ENCODE data around the gene ANKRD37.
"Not testable (repeated sequence)": the region's sequence is repeated elsewhere in the genome, so short reads cannot be mapped to it uniquely, and the experiment has no call there.

Gene ANKRD37

GRCh38 chr4:185358514-185358913, 38.1 kb upstream of the ANKRD37 start:
- no peaks in the 10 kb centered on the region for H3K4me1 ChIP-seq (ENCODE audit: insufficient read depth, insufficient read length)

GRCh38 chr4:185358959-185359358, 37.7 kb upstream of the ANKRD37 start:
- TF ChIP-seq SUZ12 (IDR thresholded peaks at IDR 0.05; ENCODE audit: extremely low read depth, insufficient read depth, insufficient read length): no peak
- no peak for TF ChIP-seq ZNF274 (IDR thresholded peaks at IDR 0.05; ENCODE audit: low read depth, low read length)
- no peak for TF ChIP-seq YY1 (IDR thresholded peaks at IDR 0.05; ENCODE audit: insufficient read depth, insufficient read length)

More at GRCh38 chr4:185358514-185358913, 38.1 kb upstream of the ANKRD37 start:
- Histone ChIP-seq H3K9me3 (ENCODE audit: insufficient read depth, low read length) (no peaks in the 10 kb centered on the region), H3K27me3 (ENCODE audit: insufficient read depth, insufficient read length) (no peaks in the 10 kb centered on the region), H3K36me3 (ENCODE audit: insufficient read depth, insufficient read length, low read length) (peaks cover 5% of the 10 kb centered on the region), H3K9ac (ENCODE audit: insufficient read length, low read depth) (no peak overlapping the region), H3K4me3 (ENCODE audit: insufficient read length, low read depth) (no peak overlapping the region)
- TF ChIP-seq YY1 (IDR thresholded peaks at IDR 0.05; ENCODE audit: insufficient read depth, insufficient read length): no peak
- TF ChIP-seq ZNF274 (IDR thresholded peaks at IDR 0.05; ENCODE audit: low read depth, low read length): no peak
- no peak for TF ChIP-seq SUZ12 (IDR thresholded peaks at IDR 0.05; ENCODE audit: extremely low read depth, insufficient read depth, insufficient read length)
- DNase-seq (ENCODE audit: low read depth, low spot score): no peak

GRCh38 chr4:185359767-185360446, 36.7 kb upstream of the ANKRD37 start:
- TF ChIP-seq SUZ12 (IDR thresholded peaks at IDR 0.05; ENCODE audit: extremely low read depth, insufficient read depth, insufficient read length) (no peak), YY1 (IDR thresholded peaks at IDR 0.05; ENCODE audit: insufficient read depth, insufficient read length) (no peak), ZNF274 (IDR thresholded peaks at IDR 0.05; ENCODE audit: low read depth, low read length) (no peak)
- H3K36me3 ChIP-seq (ENCODE audit: insufficient read depth, insufficient read length, low read length): no peaks in the 10 kb centered on the region
- H3K27me3 ChIP-seq (ENCODE audit: insufficient read depth, insufficient read length): no peaks in the 10 kb centered on the region
- H3K4me1 ChIP-seq (ENCODE audit: insufficient read depth, insufficient read length): no peaks in the 10 kb centered on the region
- no peak for DNase-seq (ENCODE audit: low read depth, low spot score)
- H3K9ac ChIP-seq (ENCODE audit: insufficient read length, low read depth): no peak overlapping the region
- H3K9me3 ChIP-seq (ENCODE audit: insufficient read depth, low read length): no peaks in the 10 kb centered on the region
- no peak overlapping the region for H3K4me3 ChIP-seq (ENCODE audit: insufficient read length, low read depth)

More at GRCh38 chr4:185358959-185359358, 37.7 kb upstream of the ANKRD37 start:
- Histone ChIP-seq H3K4me3 (ENCODE audit: insufficient read length, low read depth) (no peak overlapping the region), H3K4me1 (ENCODE audit: insufficient read depth, insufficient read length) (no peaks in the 10 kb centered on the region), H3K27me3 (ENCODE audit: insufficient read depth, insufficient read length) (no peaks in the 10 kb centered on the region), H3K36me3 (ENCODE audit: insufficient read depth, insufficient read length, low read length) (peaks cover 4% of the 10 kb centered on the region), H3K9ac (ENCODE audit: insufficient read length, low read depth) (no peak overlapping the region), H3K9me3 (ENCODE audit: insufficient read depth, low read length) (no peaks in the 10 kb centered on the region)
- no peak for DNase-seq (ENCODE audit: low read depth, low spot score)

- no peak for DNase-seq (ENCODE audit: low read depth, low spot score)
- Histone ChIP-seq H3K9ac (ENCODE audit: insufficient read length, low read depth) (no peak overlapping the region), H3K4me1 (ENCODE audit: insufficient read depth, insufficient read length) (no peaks in the 10 kb centered on the region), H3K4me3 (ENCODE audit: insufficient read length, low read depth) (no peak overlapping the region), H3K9me3 (ENCODE audit: insufficient read depth, low read length) (no peaks in the 10 kb centered on the region), H3K27me3 (ENCODE audit: insufficient read depth, insufficient read length) (no peaks in the 10 kb centered on the region), H3K36me3 (ENCODE audit: insufficient read depth, insufficient read length, low read length) (no peaks in the 10 kb centered on the region)
- TF ChIP-seq ZNF274 (IDR thresholded peaks at IDR 0.05; ENCODE audit: low read depth, low read length) (no peak), YY1 (IDR thresholded peaks at IDR 0.05; ENCODE audit: insufficient read depth, insufficient read length) (no peak), SUZ12 (IDR thresholded peaks at IDR 0.05; ENCODE audit: extremely low read depth, insufficient read depth, insufficient read length) (no peak)
Measured at GRCh38 chr4:185361872-185362271, 34.8 kb upstream of the ANKRD37 start.

GRCh38 chr4:185362570-185362969, 34.1 kb upstream of the ANKRD37 start:
- not testable (repeated sequence) for DNase-seq (ENCODE audit: low read depth, low spot score); H3K9ac ChIP-seq (ENCODE audit: insufficient read length, low read depth); H3K27me3 ChIP-seq (ENCODE audit: insufficient read depth, insufficient read length); H3K4me1 ChIP-seq (ENCODE audit: insufficient read depth, insufficient read length); H3K36me3 ChIP-seq (ENCODE audit: insufficient read depth, insufficient read length, low read length); H3K4me3 ChIP-seq (ENCODE audit: insufficient read length, low read depth); H3K9me3 ChIP-seq (ENCODE audit: insufficient read depth, low read length)

- Histone ChIP-seq H3K27me3 (ENCODE audit: insufficient read depth, insufficient read length) (no peaks in the 10 kb centered on the region), H3K4me3 (ENCODE audit: insufficient read length, low read depth) (no peak overlapping the region), H3K36me3 (ENCODE audit: insufficient read depth, insufficient read length, low read length) (no peaks in the 10 kb centered on the region), H3K9me3 (ENCODE audit: insufficient read depth, low read length) (no peaks in the 10 kb centered on the region), H3K9ac (ENCODE audit: insufficient read length, low read depth) (no peak overlapping the region), H3K4me1 (ENCODE audit: insufficient read depth, insufficient read length) (no peaks in the 10 kb centered on the region)
- DNase-seq (ENCODE audit: low read depth, low spot score): no peak
- TF ChIP-seq ZNF274 (IDR thresholded peaks at IDR 0.05; ENCODE audit: low read depth, low read length): no peak
- TF ChIP-seq YY1 (IDR thresholded peaks at IDR 0.05; ENCODE audit: insufficient read depth, insufficient read length): no peak
- no peak for TF ChIP-seq SUZ12 (IDR thresholded peaks at IDR 0.05; ENCODE audit: extremely low read depth, insufficient read depth, insufficient read length)
Measured at GRCh38 chr4:185363251-185363650, 33.4 kb upstream of the ANKRD37 start.

- Histone ChIP-seq H3K36me3 (ENCODE audit: insufficient read depth, insufficient read length, low read length) (no peaks in the 10 kb centered on the region), H3K4me3 (ENCODE audit: insufficient read length, low read depth) (no peak overlapping the region), H3K9me3 (ENCODE audit: insufficient read depth, low read length) (no peaks in the 10 kb centered on the region), H3K4me1 (ENCODE audit: insufficient read depth, insufficient read length) (no peaks in the 10 kb centered on the region), H3K27me3 (ENCODE audit: insufficient read depth, insufficient read length) (no peaks in the 10 kb centered on the region), H3K9ac (ENCODE audit: insufficient read length, low read depth) (no peak overlapping the region)
- no peak for TF ChIP-seq SUZ12 (IDR thresholded peaks at IDR 0.05; ENCODE audit: extremely low read depth, insufficient read depth, insufficient read length)
- no peak for TF ChIP-seq ZNF274 (IDR thresholded peaks at IDR 0.05; ENCODE audit: low read depth, low read length)
- no peak for TF ChIP-seq YY1 (IDR thresholded peaks at IDR 0.05; ENCODE audit: insufficient read depth, insufficient read length)
- no peak for DNase-seq (ENCODE audit: low read depth, low spot score)
Measured at GRCh38 chr4:185364886-185365285, 31.8 kb upstream of the ANKRD37 start.
